ENCODE data around the gene RNF38.
A peak's percentile ranks its signal among the peaks of the same experiment; 100 is the strongest.
"Not testable (repeated sequence)": the region's sequence is repeated elsewhere in the genome, so short reads cannot be mapped to it uniquely, and the experiment has no call there.

RNF38 gene

GRCh38 chr9:36401164-36401740, 1.2 kb upstream of the RNF38 start:
- H3K4me1 Mint-ChIP-seq, result peaks cover 37% of the 10 kb centered on the region
- ATAC-seq (replicated peaks; ENCODE audit: extremely low read depth, poor library complexity, severe bottlenecking), result peak; percentile 73
- peaks cover 19% of the 10 kb centered on the region for H3K36me3 Mint-ChIP-seq (ENCODE audit: insufficient read depth)
- H3K27me3 Mint-ChIP-seq, result no peaks in the 10 kb centered on the region
- peak overlapping the region; percentile 96 for H3K27ac Mint-ChIP-seq (ENCODE audit: low read depth)
- H3K9me3 Mint-ChIP-seq, result no peaks in the 10 kb centered on the region
- H3K4me3 Mint-ChIP-seq, result peak overlapping the region; percentile 89
- no peak for DNase-seq (ENCODE audit: low spot score in 2 of 2)

- H3K36me3 Mint-ChIP-seq (ENCODE audit: insufficient read depth), result peaks cover 22% of the 10 kb centered on the region
- H3K4me1 Mint-ChIP-seq, result peaks cover 44% of the 10 kb centered on the region
- peak; percentile 74 for ATAC-seq (replicated peaks; ENCODE audit: extremely low read depth, poor library complexity, severe bottlenecking)
- H3K27me3 Mint-ChIP-seq, result no peaks in the 10 kb centered on the region
- DNase-seq (ENCODE audit: low spot score in 2 of 2), result peak; percentile 81 to 82
- H3K9me3 Mint-ChIP-seq, result no peaks in the 10 kb centered on the region
- peak overlapping the region; percentile 89 for H3K4me3 Mint-ChIP-seq
- H3K27ac Mint-ChIP-seq (ENCODE audit: low read depth), result peak overlapping the region; percentile 96
Observed at GRCh38 chr9:36400332-36401163, 479 bp upstream of the RNF38 start.

- DNase-seq (ENCODE audit: low spot score in 2 of 2) (no peak), ATAC-seq (replicated peaks; ENCODE audit: extremely low read depth, poor library complexity, severe bottlenecking) (no peak)
- H3K9me3 Mint-ChIP-seq, result no peaks in the 10 kb centered on the region
- H3K27me3 Mint-ChIP-seq, result no peaks in the 10 kb centered on the region
- peak overlapping the region; percentile 56 for H3K27ac Mint-ChIP-seq (ENCODE audit: low read depth)
- peaks cover 25% of the 10 kb centered on the region for H3K36me3 Mint-ChIP-seq (ENCODE audit: insufficient read depth)
- peak overlapping the region; percentile 89 for H3K4me3 Mint-ChIP-seq
- H3K4me1 Mint-ChIP-seq, result peaks cover 57% of the 10 kb centered on the region
Observed at GRCh38 chr9:36398745-36399144, 1.3 kb downstream of the RNF38 start.

DNA sequence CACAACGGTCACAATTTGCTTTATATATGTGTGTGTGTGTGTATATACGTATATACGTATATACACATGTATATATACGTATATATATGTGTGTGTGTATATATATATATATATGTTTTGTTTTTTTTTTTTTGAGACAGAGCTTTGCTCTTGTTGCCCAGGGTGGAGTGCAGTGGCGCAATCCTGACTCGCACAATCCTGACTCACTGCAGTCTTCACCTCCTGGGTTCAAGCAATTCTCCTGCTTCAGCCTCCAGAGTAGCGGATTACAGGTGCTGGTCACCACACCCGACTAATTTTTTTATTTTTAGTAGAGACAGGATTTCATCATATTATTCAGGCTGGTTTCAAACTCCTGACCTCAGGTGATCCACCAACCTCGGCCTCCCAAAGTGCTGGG, 3.1 kb downstream of the RNF38 start:
- H3K4me1 Mint-ChIP-seq, result peaks cover 66% of the 10 kb centered on the region
- no peak overlapping the region for H3K27ac Mint-ChIP-seq (ENCODE audit: low read depth)
- no peak for DNase-seq (ENCODE audit: low spot score in 2 of 2)
- no peaks in the 10 kb centered on the region for H3K27me3 Mint-ChIP-seq
- H3K9me3 Mint-ChIP-seq, result no peaks in the 10 kb centered on the region
- H3K36me3 Mint-ChIP-seq (ENCODE audit: insufficient read depth), result peaks cover 28% of the 10 kb centered on the region
- H3K4me3 Mint-ChIP-seq, result no peak overlapping the region
- no peak for ATAC-seq (replicated peaks; ENCODE audit: extremely low read depth, poor library complexity, severe bottlenecking)

DNA sequence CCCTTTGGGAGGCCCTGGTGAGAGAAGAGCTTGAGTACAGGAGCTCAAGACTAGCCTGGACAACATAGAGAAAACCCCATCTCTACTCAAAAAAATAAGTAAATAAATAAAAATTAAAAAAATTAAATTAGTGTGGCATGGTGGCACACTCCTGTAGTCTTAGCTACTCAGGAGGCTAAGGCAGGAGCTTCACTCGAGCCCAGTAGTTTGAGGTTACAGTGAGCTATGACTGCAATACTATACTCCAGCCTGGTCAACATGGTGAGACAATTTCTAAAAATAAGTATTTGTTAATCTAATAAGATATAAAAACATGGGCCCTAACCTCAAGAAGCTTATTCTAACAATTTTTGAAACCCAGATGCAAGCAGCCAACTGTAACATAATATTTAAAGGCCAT, 7.6 kb downstream of the RNF38 start:
- peaks cover 31% of the 10 kb centered on the region for H3K36me3 Mint-ChIP-seq (ENCODE audit: insufficient read depth)
- H3K4me3 Mint-ChIP-seq, result no peak overlapping the region
- H3K4me1 Mint-ChIP-seq, result peaks cover 68% of the 10 kb centered on the region
- no peak for ATAC-seq (replicated peaks; ENCODE audit: extremely low read depth, poor library complexity, severe bottlenecking)
- no peaks in the 10 kb centered on the region for H3K9me3 Mint-ChIP-seq
- no peak overlapping the region for H3K27ac Mint-ChIP-seq (ENCODE audit: low read depth)
- no peaks in the 10 kb centered on the region for H3K27me3 Mint-ChIP-seq
- DNase-seq (ENCODE audit: low spot score in 2 of 2), result no peak

DNA sequence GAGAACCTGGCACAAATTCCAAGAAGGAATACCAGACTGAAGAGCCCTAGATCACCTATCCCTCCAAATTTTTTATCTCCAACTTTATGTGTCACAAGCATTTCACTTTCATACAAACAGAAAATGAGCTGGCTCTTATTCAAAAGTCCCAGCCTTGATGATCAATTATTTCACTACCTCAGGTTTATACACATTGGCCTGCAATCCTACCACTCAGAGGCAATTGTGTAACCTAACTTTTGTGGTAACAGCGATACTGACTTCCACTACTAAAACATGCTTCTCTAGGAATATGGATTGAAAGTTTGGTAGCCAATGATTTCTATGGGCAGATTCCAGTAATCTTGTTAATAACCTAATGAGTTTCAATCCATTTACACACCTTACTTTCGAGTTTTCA, 10.5 kb downstream of the RNF38 start:
- ATAC-seq (replicated peaks; ENCODE audit: extremely low read depth, poor library complexity, severe bottlenecking) (no peak), DNase-seq (ENCODE audit: low spot score in 2 of 2) (no peak)
- H3K9me3 Mint-ChIP-seq, result no peaks in the 10 kb centered on the region
- no peak overlapping the region for H3K4me3 Mint-ChIP-seq
- peaks cover 54% of the 10 kb centered on the region for H3K4me1 Mint-ChIP-seq
- peak overlapping the region; percentile 23 for H3K27ac Mint-ChIP-seq (ENCODE audit: low read depth)
- no peaks in the 10 kb centered on the region for H3K27me3 Mint-ChIP-seq
- peaks cover 38% of the 10 kb centered on the region for H3K36me3 Mint-ChIP-seq (ENCODE audit: insufficient read depth)

DNA sequence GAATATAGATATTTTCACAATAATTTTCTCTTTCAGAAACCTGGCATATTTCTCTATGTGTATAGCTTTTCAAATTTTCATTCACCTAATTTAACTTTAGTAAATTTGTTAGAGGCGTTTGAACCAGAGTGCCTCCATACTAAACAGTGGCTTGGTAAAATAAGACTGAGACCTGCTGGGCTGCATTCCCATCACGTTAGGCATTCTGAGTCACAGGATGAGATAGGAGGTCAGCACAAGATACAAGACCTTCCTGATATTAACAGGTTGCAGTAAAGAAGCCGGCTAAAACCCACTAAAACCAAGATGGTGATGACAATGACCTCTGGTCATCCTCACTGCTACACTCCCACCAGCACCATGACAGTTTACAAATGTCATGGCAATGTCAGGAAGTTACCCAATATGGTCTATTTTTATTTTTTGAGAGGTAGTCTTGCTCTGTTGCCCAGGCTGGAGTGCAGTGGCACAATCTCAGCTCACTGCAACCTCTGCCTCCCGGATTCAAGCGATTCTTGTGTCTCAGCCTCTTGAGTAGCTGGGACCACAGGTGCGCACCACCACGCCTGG, 13.6 kb downstream of the RNF38 start:
- not testable (repeated sequence) for H3K27ac Mint-ChIP-seq (ENCODE audit: low read depth); DNase-seq (ENCODE audit: low spot score in 2 of 2); H3K27me3 Mint-ChIP-seq; ATAC-seq (replicated peaks; ENCODE audit: extremely low read depth, poor library complexity, severe bottlenecking); H3K4me3 Mint-ChIP-seq; H3K9me3 Mint-ChIP-seq
- Mint-ChIP-seq H3K36me3 (ENCODE audit: insufficient read depth) (peaks cover 35% of the 10 kb centered on the region), H3K4me1 (peaks cover 69% of the 10 kb centered on the region)

- ATAC-seq (replicated peaks; ENCODE audit: extremely low read depth, poor library complexity, severe bottlenecking) (no peak), DNase-seq (ENCODE audit: low spot score in 2 of 2) (no peak)
- peak overlapping the region; percentile 94 for H3K27ac Mint-ChIP-seq (ENCODE audit: low read depth)
- H3K4me3 Mint-ChIP-seq, result peak overlapping the region; percentile 75
- no peaks in the 10 kb centered on the region for H3K9me3 Mint-ChIP-seq
- H3K27me3 Mint-ChIP-seq, result no peaks in the 10 kb centered on the region
- H3K4me1 Mint-ChIP-seq, result peaks cover 53% of the 10 kb centered on the region
- peaks cover 24% of the 10 kb centered on the region for H3K36me3 Mint-ChIP-seq (ENCODE audit: insufficient read depth)
Observed at GRCh38 chr9:36382484-36382883, 17.6 kb downstream of the RNF38 start.

DNA sequence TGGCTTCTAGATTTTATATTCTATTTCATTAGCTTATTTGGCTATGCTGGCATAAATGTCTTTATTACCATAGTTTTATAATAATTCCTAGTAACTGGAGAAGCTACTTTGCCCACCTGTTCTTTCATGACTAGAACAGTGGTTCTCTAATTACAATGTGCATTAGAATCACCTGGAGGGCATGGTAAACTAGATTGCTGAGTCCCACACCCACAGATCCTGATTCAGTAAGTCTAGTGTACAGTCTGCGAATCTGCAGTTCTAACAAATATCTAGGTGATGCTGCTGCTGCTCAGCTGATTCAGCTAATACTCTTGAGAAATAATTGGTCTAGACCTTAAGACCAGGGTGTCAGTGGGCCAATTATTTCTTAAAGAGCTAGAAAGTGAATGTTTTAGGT, 35.5 kb downstream of the RNF38 start:
- H3K27ac Mint-ChIP-seq (ENCODE audit: low read depth), result no peak overlapping the region
- no peaks in the 10 kb centered on the region for H3K4me1 Mint-ChIP-seq
- H3K27me3 Mint-ChIP-seq, result no peaks in the 10 kb centered on the region
- no peak overlapping the region for H3K4me3 Mint-ChIP-seq
- ATAC-seq (replicated peaks; ENCODE audit: extremely low read depth, poor library complexity, severe bottlenecking) (no peak), DNase-seq (ENCODE audit: low spot score in 2 of 2) (no peak)
- no peaks in the 10 kb centered on the region for H3K9me3 Mint-ChIP-seq
- peaks cover 46% of the 10 kb centered on the region for H3K36me3 Mint-ChIP-seq (ENCODE audit: insufficient read depth)

DNA sequence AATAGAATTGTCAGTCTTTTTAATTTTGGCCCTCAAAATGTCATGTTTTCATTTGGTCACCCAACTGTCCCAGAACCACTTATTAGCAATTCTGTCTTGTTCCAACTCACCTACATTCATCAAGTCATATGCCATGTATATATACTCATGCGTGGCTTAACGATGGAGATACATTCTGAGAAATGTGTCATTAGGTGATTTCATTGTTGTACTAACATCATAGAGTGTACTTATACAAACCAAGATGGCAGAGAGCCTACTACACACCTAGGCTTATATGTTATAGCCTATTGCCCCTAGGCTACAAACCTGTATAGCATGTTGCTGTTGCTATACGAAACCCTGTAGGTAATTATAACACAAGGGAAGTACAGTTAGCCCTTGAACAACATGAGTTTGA, 36.6 kb downstream of the RNF38 start:
- Mint-ChIP-seq H3K27me3 (no peaks in the 10 kb centered on the region), H3K36me3 (ENCODE audit: insufficient read depth) (peaks cover 44% of the 10 kb centered on the region), H3K27ac (ENCODE audit: low read depth) (no peak overlapping the region), H3K4me3 (no peak overlapping the region), H3K4me1 (peaks cover 2% of the 10 kb centered on the region), H3K9me3 (no peaks in the 10 kb centered on the region)
- DNase-seq (ENCODE audit: low spot score in 2 of 2) (no peak), ATAC-seq (replicated peaks; ENCODE audit: extremely low read depth, poor library complexity, severe bottlenecking) (no peak)

DNA sequence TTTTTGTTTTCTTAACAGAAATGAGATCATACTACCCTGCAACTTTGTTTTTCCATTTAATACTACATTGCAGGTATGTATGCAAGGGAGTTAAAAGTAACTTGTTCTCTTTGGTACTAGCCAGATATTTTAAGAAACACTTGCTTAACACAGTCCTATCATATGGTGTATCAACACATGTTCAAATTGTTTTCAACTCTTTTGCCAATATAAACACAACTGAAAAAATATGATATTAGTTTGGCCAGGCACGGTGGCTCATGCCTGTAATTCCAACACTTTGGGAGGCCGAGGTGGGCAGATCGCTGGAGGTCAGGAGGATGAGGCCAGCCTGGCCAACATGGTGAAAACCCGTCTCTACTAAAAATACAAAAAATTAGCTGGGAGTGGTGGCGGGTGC, 41.6 kb downstream of the RNF38 start:
- H3K4me1 Mint-ChIP-seq, result peaks cover 5% of the 10 kb centered on the region
- H3K9me3 Mint-ChIP-seq, result no peaks in the 10 kb centered on the region
- ATAC-seq (replicated peaks; ENCODE audit: extremely low read depth, poor library complexity, severe bottlenecking) (no peak), DNase-seq (ENCODE audit: low spot score in 2 of 2) (no peak)
- peaks cover 43% of the 10 kb centered on the region for H3K36me3 Mint-ChIP-seq (ENCODE audit: insufficient read depth)
- no peaks in the 10 kb centered on the region for H3K27me3 Mint-ChIP-seq
- no peak overlapping the region for H3K4me3 Mint-ChIP-seq
- no peak overlapping the region for H3K27ac Mint-ChIP-seq (ENCODE audit: low read depth)

DNA sequence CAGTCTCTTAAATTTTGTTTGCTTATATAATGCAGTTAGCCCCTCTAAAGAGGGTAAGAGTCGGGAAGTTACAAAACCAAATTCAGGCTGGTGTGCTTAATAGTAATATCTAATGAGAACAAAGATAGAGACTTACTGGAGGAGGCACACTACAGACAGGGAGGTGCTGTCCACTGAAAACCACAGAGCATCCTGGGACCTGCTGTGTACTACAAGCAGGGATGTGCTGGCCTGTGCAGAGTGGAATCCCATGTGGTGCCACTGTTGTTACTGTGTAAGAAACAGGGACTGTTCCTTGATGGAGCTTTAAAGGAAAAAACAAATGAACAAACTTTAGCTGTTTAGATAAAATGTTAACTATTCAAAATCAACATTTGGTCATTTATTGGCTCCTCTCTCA, 42.4 kb downstream of the RNF38 start:
- Mint-ChIP-seq H3K36me3 (ENCODE audit: insufficient read depth) (peaks cover 47% of the 10 kb centered on the region), H3K9me3 (no peaks in the 10 kb centered on the region), H3K27ac (ENCODE audit: low read depth) (peak overlapping the region; percentile 8), H3K27me3 (no peaks in the 10 kb centered on the region), H3K4me1 (peaks cover 5% of the 10 kb centered on the region), H3K4me3 (no peak overlapping the region)
- ATAC-seq (replicated peaks; ENCODE audit: extremely low read depth, poor library complexity, severe bottlenecking) (no peak), DNase-seq (ENCODE audit: low spot score in 2 of 2) (no peak)

GRCh38 chr9:36346569-36346968, 53.5 kb downstream of the RNF38 start:
- Mint-ChIP-seq H3K36me3 (ENCODE audit: insufficient read depth) (peaks cover 75% of the 10 kb centered on the region), H3K27ac (ENCODE audit: low read depth) (no peak overlapping the region), H3K27me3 (no peaks in the 10 kb centered on the region), H3K9me3 (no peaks in the 10 kb centered on the region), H3K4me3 (no peak overlapping the region), H3K4me1 (no peaks in the 10 kb centered on the region)
- ATAC-seq (replicated peaks; ENCODE audit: extremely low read depth, poor library complexity, severe bottlenecking), result no peak
- DNase-seq (ENCODE audit: low spot score in 2 of 2), result no peak

Data from central memory CD8-positive, alpha-beta T cell (primary cell).